22Rv1 (cell line): Measurements from ENCODE around the gene DPY19L1.
"Not testable (repeated sequence)": the region's sequence is repeated elsewhere in the genome, so short reads cannot be mapped to it uniquely, and the experiment has no call there.

Experiments
- CTCF ChIP-seq: fragments of 450-650 bp; IDR thresholded peaks from 2 replicates; pipeline ENCODE4 v1.5.1; 2017; ENCODE audit warnings: mild to moderate bottlenecking
- ZFX ChIP-seq: fragments of 450-650 bp; IDR thresholded peaks from 2 replicates; pipeline ENCODE4 v1.6.1; 2017; ENCODE audit warnings: antibody characterized with exemption, borderline replicate concordance

GRCh38 chr7:35057505-35058451, 20.5 kb upstream of the DPY19L1 start:
- TF ChIP-seq CTCF, ZFX: not testable (repeated sequence)
